H1 (cell line): ENCODE measurements around the gene PRDM5. TPM values are rescaled to one million over a fixed set of nuclear protein-coding genes. Genes with fewer than 3 reads are reported as not detected.

Source experiments
- CTCF ChIA-PET: fragments of 300-600 bp; sonication (Branson Sonifier 250); formaldehyde crosslinking; loops from one replicate; lab custom pipeline; 2021; ENCODE audit not compliant: partially characterized antibody; lab: Charles Lee
- POLR2A ChIA-PET: fragments of 300-600 bp; sonication (Branson Sonifier 250); formaldehyde crosslinking; loops from one replicate; lab custom pipeline; 2021; ENCODE audit warnings: inconsistent platforms; ENCODE audit not compliant: partially characterized antibody; lab: Charles Lee
- DNase-seq, 2 experiments: peaks; one replicate each; pipeline versions ENCODE4 v3.0.0 to v3.0.0-alpha.2; 2010 to 2022; ENCODE audit warnings: low spot score in 2 of 2, low read depth in 1 of 2, mixed read lengths in 1 of 2
- FAIRE-seq: peaks from 2 replicates; lab custom pipeline; 2011; peaks lifted over from hg19 to GRCh38; lab: Jason Lieb, UNC
- H2AFZ ChIP-seq: 2 replicates; pipeline ENCODE4 v1.8.1; 2012; ENCODE audit warnings: low read length, inconsistent platforms
- H2AK5ac ChIP-seq: 2 replicates; pipeline ENCODE4 v1.6.1; 2013; ENCODE audit warnings: low read depth, low read length
- H2BK120ac ChIP-seq: replicated peaks from 2 replicates; pipeline ENCODE3; 2013; ENCODE audit warnings: low read depth, low read length, inconsistent platforms
- H2BK12ac ChIP-seq: 2 replicates; pipeline ENCODE4 v1.6.1; 2013; ENCODE audit warnings: low read depth, low read length
- H2BK15ac ChIP-seq: 2 replicates; pipeline ENCODE4 v1.6.1; 2013; ENCODE audit warnings: low read length
- H2BK20ac ChIP-seq: 2 replicates; pipeline ENCODE4 v1.6.1; 2013; ENCODE audit warnings: low read length
- H2BK5ac ChIP-seq: 2 replicates; pipeline ENCODE4 v1.6.1; 2013; ENCODE audit warnings: low read depth, low read length
- H3K14ac ChIP-seq: 2 replicates; pipeline ENCODE4 v1.6.1; 2013; ENCODE audit warnings: inconsistent platforms; ENCODE audit not compliant: insufficient read length
- H3K18ac ChIP-seq: 2 replicates; pipeline ENCODE4 v1.6.1; 2013; ENCODE audit warnings: low read length; ENCODE audit errors: extremely low read depth
- H3K23ac ChIP-seq: 2 replicates; pipeline ENCODE4 v1.6.1; 2013; ENCODE audit warnings: inconsistent platforms; ENCODE audit not compliant: insufficient read length
- H3K23me2 ChIP-seq: 2 replicates; pipeline ENCODE4 v1.6.1; 2013; ENCODE audit warnings: low read depth, low read length
- H3K27ac ChIP-seq: 2 replicates; pipeline ENCODE4 v1.6.1; 2011; ENCODE audit warnings: low read depth, low read length, inconsistent platforms
- H3K27me3 ChIP-seq, 4 experiments: replicated peaks in 1 of 4; 1 replicate in 1 of 4; 2 replicates in 3 of 4; pipeline versions ENCODE4 v1.6.1 to v1.8.1; 2011 to 2013; ENCODE audit warnings: low read length in 3 of 4, mild to moderate bottlenecking in 3 of 4, inconsistent platforms in 2 of 4, mixed read lengths in 2 of 4, moderate library complexity in 1 of 4; ENCODE audit not compliant: control insufficient read depth in 3 of 4, insufficient read depth in 3 of 4; ENCODE audit errors: extremely low read depth in 1 of 4
- H3K36me3 ChIP-seq, 4 experiments: 2 replicates each; pipeline versions ENCODE4 v1.6.1 to v1.8.1; 2011 to 2013; ENCODE audit warnings: mild to moderate bottlenecking in 4 of 4, low read length in 3 of 4, moderate library complexity in 2 of 4, control low read depth in 1 of 4, inconsistent platforms in 1 of 4; ENCODE audit not compliant: insufficient read depth in 4 of 4, control insufficient read depth in 2 of 4
- H3K4ac ChIP-seq: replicated peaks from 2 replicates; pipeline ENCODE3; 2013; ENCODE audit warnings: low read length, low read depth, mixed read lengths, inconsistent platforms; ENCODE audit not compliant: insufficient read length
- H3K4me1 ChIP-seq, 4 experiments: replicated peaks in 1 of 4; 1 replicate in 1 of 4; 2 replicates in 3 of 4; pipeline versions ENCODE4 v1.6.1 to v1.8.1; 2011 to 2013; ENCODE audit warnings: low read length in 3 of 4, inconsistent platforms in 2 of 4, mixed read lengths in 1 of 4; ENCODE audit not compliant: insufficient read depth in 4 of 4, control insufficient read depth in 3 of 4
- H3K4me2 ChIP-seq, 2 experiments: 2 replicates each; pipeline versions ENCODE4 v1.6.1 to v1.8.1; 2011 to 2013; ENCODE audit warnings: low read depth in 2 of 2, low read length in 2 of 2, control low read depth in 1 of 2, inconsistent platforms in 1 of 2, mild to moderate bottlenecking in 1 of 2; ENCODE audit not compliant: insufficient read depth in 1 of 2
- H3K4me3 ChIP-seq, 4 experiments: fragments of 200-600, 300-600 bp in 1 of 4; sonication (generic), shearing (Covaris generic), sonication (Bioruptor Twin) in 1 of 4; 2 replicates each; pipeline versions ENCODE4 v1.5.1 to v1.8.1; 2011 to 2016; ENCODE audit warnings: low read length in 4 of 4, low read depth in 3 of 4, control low read depth in 2 of 4, inconsistent platforms in 2 of 4, mild to moderate bottlenecking in 2 of 4, mixed read lengths in 1 of 4, moderate library complexity in 1 of 4; ENCODE audit not compliant: insufficient read depth in 2 of 4; ENCODE audit errors: extremely low read depth in 1 of 4
- H3K56ac ChIP-seq: replicated peaks from 2 replicates; pipeline ENCODE3; 2013; ENCODE audit warnings: low read depth, mild to moderate bottlenecking, mixed read lengths, low read length, inconsistent platforms; ENCODE audit not compliant: insufficient read length
- H3K79me1 ChIP-seq: 2 replicates; pipeline ENCODE4 v1.6.1; 2013; ENCODE audit warnings: low read depth, low read length, control low read depth
- H3K79me2 ChIP-seq, 2 experiments: 2 replicates each; pipeline versions ENCODE4 v1.6.1 to v1.8.1; 2012 to 2013; ENCODE audit warnings: low read length in 2 of 2, mild to moderate bottlenecking in 2 of 2, inconsistent platforms in 1 of 2; ENCODE audit not compliant: insufficient read depth in 2 of 2, control insufficient read depth in 1 of 2
- H3K9ac ChIP-seq, 4 experiments: replicated peaks in 1 of 4; 1 replicate in 1 of 4; 2 replicates in 3 of 4; pipeline versions ENCODE4 v1.6.1 to v1.8.1; 2011 to 2013; ENCODE audit warnings: low read depth in 3 of 4, low read length in 3 of 4, control low read depth in 2 of 4, mild to moderate bottlenecking in 2 of 4, moderate library complexity in 2 of 4, inconsistent platforms in 1 of 4; ENCODE audit errors: extremely low read depth in 1 of 4
- H3K9me3 ChIP-seq, 2 experiments: 2 replicates each; pipeline versions ENCODE4 v1.6.1 to v1.8.1; 2012 to 2013; ENCODE audit warnings: mild to moderate bottlenecking in 2 of 2, moderate library complexity in 2 of 2, control low read depth in 1 of 2, inconsistent platforms in 1 of 2, low read depth in 1 of 2, low read length in 1 of 2, mixed read lengths in 1 of 2; ENCODE audit not compliant: insufficient read depth in 2 of 2
- H4K20me1 ChIP-seq, 2 experiments: replicated peaks in 1 of 2; 2 replicates each; pipeline versions ENCODE3 to v1.8.1; 2011 to 2013; ENCODE audit warnings: inconsistent platforms in 2 of 2, low read length in 2 of 2, mild to moderate bottlenecking in 1 of 2; ENCODE audit not compliant: insufficient read depth in 2 of 2, control insufficient read depth in 1 of 2
- H4K5ac ChIP-seq: 2 replicates; pipeline ENCODE4 v1.6.1; 2013; ENCODE audit warnings: low read length, low read depth, mixed read lengths, inconsistent platforms; ENCODE audit not compliant: insufficient read length
- H4K8ac ChIP-seq: 2 replicates; pipeline ENCODE4 v1.8.0; 2013; ENCODE audit warnings: mild to moderate bottlenecking, moderate library complexity, low read length, inconsistent platforms; ENCODE audit not compliant: insufficient read depth; ENCODE audit errors: extremely low read depth
- H4K91ac ChIP-seq: replicated peaks from 2 replicates; pipeline ENCODE3; 2013; ENCODE audit warnings: low read length, mixed read lengths, inconsistent platforms; ENCODE audit not compliant: insufficient read length
- ATF2 ChIP-seq: IDR thresholded peaks from 2 replicates; pipeline ENCODE4 v1.6.1; 2012; ENCODE audit warnings: low read length, inconsistent platforms
- GABPA ChIP-seq: IDR thresholded peaks from 2 replicates; pipeline ENCODE4 v1.6.1; 2011; ENCODE audit warnings: mild to moderate bottlenecking, low read length, moderate library complexity, borderline replicate concordance; ENCODE audit not compliant: insufficient read depth
- NRF1 ChIP-seq: IDR thresholded peaks from 2 replicates; pipeline ENCODE4 v1.6.1; 2011; ENCODE audit warnings: mild to moderate bottlenecking, low read depth, low read length, improper control_type of control experiment
- POLR2A ChIP-seq, 2 experiments: IDR thresholded peaks; 1 replicate in 1 of 2; 2 replicates in 1 of 2; pipeline ENCODE4 v1.6.1; 2011; ENCODE audit warnings: low read depth in 2 of 2, low read length in 2 of 2, mild to moderate bottlenecking in 2 of 2; ENCODE audit errors: control extremely low read depth in 1 of 2
- RXRA ChIP-seq: IDR thresholded peaks from 2 replicates; pipeline ENCODE4 v1.6.1; 2011; ENCODE audit warnings: low read depth, mild to moderate bottlenecking, low read length, moderate library complexity; ENCODE audit not compliant: insufficient read depth
- SUZ12 ChIP-seq: fragments of 200-600 bp; sonication (generic); IDR thresholded peaks from 2 replicates; pipeline ENCODE4 v1.6.1; 2012; ENCODE audit warnings: mild to moderate bottlenecking, inconsistent platforms, low read length, moderate library complexity, mixed read lengths
- WGBS, 2 experiments: shearing (Covaris generic) in 1 of 2; methylation state at CpG; one replicate each; pipeline versions ENCODE4 v1.1.6 to v1.1.7; 2013 to 2015; ENCODE audit warnings: low lambda C conversion rate in 2 of 2, mixed read lengths in 2 of 2, inconsistent platforms in 1 of 2, low coverage in 1 of 2, missing lambda C conversion rate in 1 of 2; ENCODE audit not compliant: insufficient replicate concordance in 2 of 2, insufficient coverage in 1 of 2, insufficient read length in 1 of 2; ENCODE audit errors: extremely low coverage in 1 of 2, missing lambda C conversion rate in 1 of 2; 5-methylcytosine and 5-hydroxymethylcytosine counted together
- polyA plus RNA-seq, 7 experiments: library from polyadenylated mRNA; depleted of rRNA in 3 of 7; stranded (reverse) in 5 of 7; unstranded in 2 of 7; fragments of >200 nt in 5 of 7; fragments of 200-250 nt in 2 of 7; gene quantifications; 1 replicate in 5 of 7; 2 replicates in 1 of 7; 4 replicates in 1 of 7; pipeline versions ENCODE4 v1.2.1 to v1.2.3, GENCODE V29; 2011 to 2013; ENCODE audit warnings: missing spikeins in 2 of 7, mixed read lengths in 2 of 7
- total RNA-seq: library from RNA; stranded (reverse); fragmentation: NEBNext Ultra II Directional; extraction: Animal tissue kit (Norgen Biotek cat#: 25700); gene quantifications from 2 replicates; pipeline ENCODE4 v1.2.1, GENCODE V29; 2021
- TF ChIP-seq, protein P1 (sequence below): IDR thresholded peaks from 2 replicates; pipeline ENCODE4 v1.6.1; 2012; ENCODE audit warnings: inconsistent platforms

Gene PRDM5
- total and polyA plus RNA-seq, 2 of the 8 experiments (the other 6 are each of a cell fraction or from before 2014, with no cell fraction given) = 8.2 to 23.4 TPM

GRCh38 chr4:120829113-120829831, 93.3 kb downstream of the PRDM5 start:
- Histone ChIP-seq H2BK15ac (no peak overlapping the region), H3K79me2 (no peaks in the 10 kb centered on the region), H2AFZ (no peak overlapping the region), H3K14ac (no peak overlapping the region), H3K56ac (no peak overlapping the region), H3K27ac (no peak overlapping the region), H2BK12ac (no peak overlapping the region), H4K5ac (no peak overlapping the region), H3K79me1 (no peaks in the 10 kb centered on the region), H3K4ac (no peak overlapping the region), H2AK5ac (no peak overlapping the region), H2BK120ac (no peak overlapping the region), H4K91ac (no peak overlapping the region), H2BK5ac (no peak overlapping the region), H3K4me1 (no peaks in the 10 kb centered on the region), H3K4me3 (no peak overlapping the region), H3K36me3 (no peaks in the 10 kb centered on the region), H3K9me3 (no peaks in the 10 kb centered on the region), H3K4me2 (no peak overlapping the region), H2BK20ac (no peak overlapping the region), H4K20me1 (no peaks in the 10 kb centered on the region), H3K18ac (no peak overlapping the region), H4K8ac (no peak overlapping the region), H3K9ac (no peak overlapping the region), H3K23me2 (no peaks in the 10 kb centered on the region), H3K27me3 (no peaks in the 10 kb centered on the region), H3K23ac (no peak overlapping the region)
- ChIA-PET POLR2A (no interaction called here), CTCF (interaction anchor here (1.4 to 2.0 kb wide), 2 partner anchors 10 to 15 kb away, joined by 5 to 6 read pairs; no protein-coding TSS in a partner anchor)
- no peak for TF ChIP-seq ATF2
- no peak for TF ChIP-seq POLR2A (IDR thresholded peaks at IDR 0.05; ENCODE audit: control extremely low read depth in 1 of 2, low read depth in 2 of 2, low read length in 2 of 2)
- TF ChIP-seq GABPA = no peak
- TF ChIP-seq, protein P1, sequence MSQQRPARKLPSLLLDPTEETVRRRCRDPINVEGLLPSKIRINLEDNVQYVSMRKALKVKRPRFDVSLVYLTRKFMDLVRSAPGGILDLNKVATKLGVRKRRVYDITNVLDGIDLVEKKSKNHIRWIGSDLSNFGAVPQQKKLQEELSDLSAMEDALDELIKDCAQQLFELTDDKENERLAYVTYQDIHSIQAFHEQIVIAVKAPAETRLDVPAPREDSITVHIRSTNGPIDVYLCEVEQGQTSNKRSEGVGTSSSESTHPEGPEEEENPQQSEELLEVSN = no peak
- no peak for TF ChIP-seq RXRA
- no peak for TF ChIP-seq NRF1
- no peak for TF ChIP-seq SUZ12
- FAIRE-seq = no peak
- DNase-seq = no peak
- WGBS, 2 experiments = 81% methylated on average over 4 of the region's 4 CpGs; no CpG with 5 or more reads in 1 of the 2 experiments
